Immature natural killer cell (primary cell): ENCODE results near the gene DIP2C. TPM values are rescaled to one million over a fixed set of nuclear protein-coding genes. Genes with fewer than 3 reads are reported as not detected.
"Not testable (repeated sequence)": the region's sequence is repeated elsewhere in the genome, so short reads cannot be mapped to it uniquely, and the experiment has no call there.

ENCODE experiments used
- DNase-seq, 3 donors: peaks; one replicate each; pipeline ENCODE4 v3.0.0; 2022; ENCODE audit warnings: mixed read lengths in 1 of 3
- H3K27ac Mint-ChIP-seq, 6 donors: one replicate each; pipeline ENCODE4 v1.8.0; 2020; ENCODE audit warnings: mixed read lengths in 6 of 6, mild to moderate bottlenecking in 5 of 6, inconsistent platforms in 4 of 6, moderate library complexity in 3 of 6
- H3K27me3 Mint-ChIP-seq, 3 donors: one replicate each; pipeline ENCODE4 v1.8.0; 2020 to 2021; ENCODE audit warnings: low read depth in 3 of 3, mild to moderate bottlenecking in 3 of 3, mixed read lengths in 3 of 3, moderate library complexity in 3 of 3, inconsistent platforms in 1 of 3
- H3K36me3 Mint-ChIP-seq, 3 donors: one replicate each; pipeline ENCODE4 v1.8.0; 2020; ENCODE audit warnings: mixed read lengths in 3 of 3, inconsistent platforms in 2 of 3, mild to moderate bottlenecking in 2 of 3
- H3K4me1 Mint-ChIP-seq, 2 donors: one replicate each; pipeline ENCODE4 v1.8.0; 2020; ENCODE audit warnings: inconsistent platforms in 2 of 2, mild to moderate bottlenecking in 2 of 2, mixed read lengths in 2 of 2, moderate library complexity in 1 of 2
- H3K4me3 Mint-ChIP-seq, 5 donors: one replicate each; pipeline ENCODE4 v1.8.0; 2020; ENCODE audit warnings: mild to moderate bottlenecking in 5 of 5, mixed read lengths in 5 of 5, inconsistent platforms in 3 of 5, moderate library complexity in 3 of 5
- H3K9me3 Mint-ChIP-seq, 6 donors: one replicate each; pipeline ENCODE4 v1.8.0; 2020; ENCODE audit warnings: mild to moderate bottlenecking in 6 of 6, mixed read lengths in 6 of 6, inconsistent platforms in 4 of 6, moderate library complexity in 3 of 6
- polyA plus RNA-seq, 3 donors: library from polyadenylated mRNA; unstranded; fragments of 300-500 nt; fragmentation: Illumina TruSeq; gene quantifications; one replicate each; pipeline ENCODE4 v1.2.3, GENCODE V29; 2021

DIP2C gene
- polyA plus RNA-seq, 3 donors from 2014 or later = 0.06 to 0.41 TPM; not detected in 1

DNA sequence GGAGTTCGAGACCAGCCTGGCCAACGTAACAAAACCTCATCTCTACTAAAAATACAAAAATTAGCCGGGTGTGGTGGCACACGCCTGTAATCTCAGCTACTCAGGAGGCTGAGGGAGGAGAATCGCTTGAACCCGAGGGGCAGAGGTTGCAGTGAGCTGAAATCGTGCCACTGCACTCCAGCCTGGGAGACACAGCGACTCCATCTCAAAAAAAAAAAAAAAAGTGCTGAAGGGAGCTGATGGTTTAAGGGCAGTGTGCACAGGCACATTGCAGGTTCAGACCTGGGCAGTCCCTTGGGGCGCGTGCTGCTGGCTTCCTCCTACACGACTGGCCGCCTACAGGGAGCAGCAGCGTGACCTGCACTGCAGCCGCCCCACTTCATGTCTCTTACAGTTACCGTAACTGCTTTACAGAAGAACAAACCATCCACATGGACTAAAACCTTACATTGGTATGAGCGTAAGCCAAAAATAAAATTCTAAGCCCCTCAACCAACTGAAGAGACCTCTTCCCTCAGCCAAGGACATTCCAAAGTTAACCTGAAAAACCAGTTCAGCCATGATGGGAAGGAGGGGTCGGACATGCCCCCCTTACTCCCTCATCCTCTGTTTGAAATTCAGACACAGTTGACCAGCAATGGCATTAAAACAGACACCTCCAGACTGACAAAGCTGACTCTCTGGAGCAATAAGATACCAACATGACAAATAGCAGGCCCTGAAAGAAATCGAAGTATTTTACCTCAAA lies 292.0 kb downstream of the DIP2C start:
- peaks cover 2 to 4% (median 3%) of the 10 kb centered on the region in 3 donors for H3K27me3 Mint-ChIP-seq
- H3K4me1 Mint-ChIP-seq = peaks cover 14 to 25% of the 10 kb centered on the region in 2 donors
- no peak overlapping the region for H3K4me3 Mint-ChIP-seq

DNA sequence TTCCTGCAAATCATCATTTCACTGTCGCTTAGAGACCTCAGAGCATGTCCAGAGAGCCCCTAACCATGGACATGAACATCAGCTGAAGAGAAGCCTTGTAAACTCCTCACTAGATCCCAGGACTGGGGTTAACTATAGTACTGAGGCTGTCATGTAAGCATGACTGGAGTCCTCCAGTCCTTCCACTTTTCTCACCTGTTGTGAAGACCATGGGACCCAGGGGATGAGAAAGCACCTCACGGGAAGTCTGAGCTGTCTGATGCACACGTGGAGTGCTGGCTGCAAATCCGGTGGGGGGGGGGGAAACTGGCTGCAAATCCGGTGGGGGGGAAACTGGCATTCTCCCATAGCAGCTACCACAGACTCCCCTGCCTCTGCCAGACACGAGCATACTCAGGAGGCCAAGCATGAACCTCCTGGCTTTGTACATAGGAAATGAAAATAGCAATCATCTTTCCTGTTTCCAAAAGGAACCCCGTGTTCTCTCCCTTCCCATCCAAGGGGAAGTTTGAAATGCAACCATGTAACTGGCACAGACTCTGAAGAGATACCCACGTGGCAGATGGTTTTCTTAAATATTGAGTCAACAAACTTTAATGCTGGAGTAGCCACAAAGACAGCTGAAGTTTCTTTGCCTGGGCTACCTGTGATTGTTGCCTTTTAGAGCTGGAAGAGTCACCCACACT lies 292.8 kb downstream of the DIP2C start:
- Mint-ChIP-seq H3K4me1 (peaks cover 14 to 25% of the 10 kb centered on the region in 2 donors), H3K27me3 (peaks cover 2 to 4% (median 3%) of the 10 kb centered on the region in 3 donors), H3K9me3 (no peaks in the 10 kb centered on the region), H3K27ac (peak overlapping the region in 2 of 6 donors; percentile 30 to 89), H3K4me3 (no peak overlapping the region), H3K36me3 (no peaks in the 10 kb centered on the region)
- DNase-seq = no peak

More for the DNA sequence above, 292.0 kb downstream of the DIP2C start:
- Mint-ChIP-seq H3K36me3 (no peaks in the 10 kb centered on the region), H3K9me3 (no peaks in the 10 kb centered on the region), H3K27ac (peak overlapping the region in 1 of 6 donors; percentile 59)
- DNase-seq = no peak

DNA sequence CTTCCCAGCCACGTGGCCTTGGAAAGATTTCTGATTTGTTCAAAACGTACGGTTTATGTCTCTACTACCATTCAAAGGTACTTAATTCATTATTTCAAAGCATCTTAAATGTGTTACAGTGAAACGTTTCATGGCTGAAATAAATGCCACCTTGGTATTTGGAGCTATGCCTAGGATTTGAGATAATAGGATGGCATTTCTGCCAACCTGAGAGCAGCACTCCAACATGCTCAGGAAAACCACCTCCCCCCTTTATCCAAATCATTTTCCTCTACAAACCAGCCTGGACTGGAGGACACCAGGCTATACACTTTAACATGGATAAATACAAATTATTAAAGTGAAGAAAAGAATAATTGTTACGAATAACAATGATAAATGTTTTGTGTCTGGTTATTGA lies 293.4 kb downstream of the DIP2C start:
- Mint-ChIP-seq H3K27me3 (peaks cover 2 to 4% (median 3%) of the 10 kb centered on the region in 3 donors), H3K4me1 (peaks cover 14 to 25% of the 10 kb centered on the region in 2 donors), H3K9me3 (no peaks in the 10 kb centered on the region), H3K4me3 (peak overlapping the region in 1 of 5 donors; percentile 9), H3K27ac (peak overlapping the region in 3 of 6 donors; percentile 24 to 89 (median 62)), H3K36me3 (no peaks in the 10 kb centered on the region)
- no peak for DNase-seq

DNA sequence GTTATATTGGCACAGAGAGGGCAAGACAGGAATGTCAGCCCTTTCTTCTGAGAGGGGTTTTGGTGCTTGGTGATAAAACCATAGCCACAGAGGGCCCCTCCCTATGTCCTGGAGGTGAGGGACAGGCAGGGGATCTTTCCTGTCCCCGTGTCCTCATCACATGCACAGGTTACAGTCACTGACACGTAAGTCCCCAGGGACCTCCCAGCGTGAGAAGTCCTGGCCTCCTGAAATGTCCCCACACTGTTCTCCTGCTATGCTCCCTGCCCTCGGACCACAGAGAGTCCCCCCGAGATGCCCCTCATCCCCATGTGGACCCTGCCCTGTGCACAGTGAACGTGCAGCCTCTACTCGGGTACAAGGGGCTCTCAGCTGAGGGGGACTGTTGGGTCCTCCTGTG lies 293.8 kb downstream of the DIP2C start:
- H3K36me3 Mint-ChIP-seq = no peaks in the 10 kb centered on the region
- DNase-seq = no peak
- peak overlapping the region in 1 of 5 donors; percentile 9 for H3K4me3 Mint-ChIP-seq
- H3K9me3 Mint-ChIP-seq = no peaks in the 10 kb centered on the region
- peaks cover 14 to 25% of the 10 kb centered on the region in 2 donors for H3K4me1 Mint-ChIP-seq
- peak overlapping the region in 2 of 6 donors; percentile 62 to 89 for H3K27ac Mint-ChIP-seq
- H3K27me3 Mint-ChIP-seq = peaks cover 2 to 4% (median 3%) of the 10 kb centered on the region in 3 donors

DNA sequence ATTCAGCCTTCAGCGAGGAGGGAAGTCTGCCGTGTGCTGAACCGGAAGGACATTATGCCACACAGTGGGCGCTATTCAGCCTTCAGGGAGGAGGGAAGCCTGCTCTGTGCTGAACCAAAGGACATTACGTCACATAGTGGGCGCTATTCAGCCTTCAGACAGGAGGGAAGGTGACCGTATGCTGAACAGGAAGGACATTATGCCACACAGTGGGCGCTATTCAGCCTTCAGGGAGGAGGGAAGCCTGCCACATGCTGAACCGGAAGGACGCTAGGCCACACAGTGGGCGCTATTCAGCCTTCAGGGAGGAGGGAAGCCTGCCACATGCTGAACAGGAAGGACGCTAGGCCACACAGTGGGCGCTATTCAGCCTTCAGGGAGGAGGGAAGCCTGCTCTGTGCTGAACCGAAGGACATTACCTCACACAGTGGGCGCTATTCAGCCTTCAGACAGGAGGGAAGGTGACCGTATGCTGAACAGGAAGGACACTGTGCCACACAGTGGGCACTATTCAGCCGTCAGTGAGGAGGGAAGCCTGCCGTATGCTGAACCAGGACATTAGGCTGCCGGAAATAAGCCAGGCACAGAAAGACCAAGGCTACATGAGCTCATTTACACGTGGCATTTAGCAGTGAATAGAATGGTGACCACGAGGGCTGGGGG lies 294.9 kb downstream of the DIP2C start:
- not testable (repeated sequence) for H3K36me3 Mint-ChIP-seq, H3K27me3 Mint-ChIP-seq, H3K9me3 Mint-ChIP-seq
- peak overlapping the region; percentile 55 to 71 (median 64) for H3K4me3 Mint-ChIP-seq
- peak overlapping the region; percentile 89 to 95 (median 94) for H3K27ac Mint-ChIP-seq
- H3K4me1 Mint-ChIP-seq = peaks cover 14 to 25% of the 10 kb centered on the region in 2 donors
- DNase-seq = peak; percentile 61 to 74 (median 68)

DNA sequence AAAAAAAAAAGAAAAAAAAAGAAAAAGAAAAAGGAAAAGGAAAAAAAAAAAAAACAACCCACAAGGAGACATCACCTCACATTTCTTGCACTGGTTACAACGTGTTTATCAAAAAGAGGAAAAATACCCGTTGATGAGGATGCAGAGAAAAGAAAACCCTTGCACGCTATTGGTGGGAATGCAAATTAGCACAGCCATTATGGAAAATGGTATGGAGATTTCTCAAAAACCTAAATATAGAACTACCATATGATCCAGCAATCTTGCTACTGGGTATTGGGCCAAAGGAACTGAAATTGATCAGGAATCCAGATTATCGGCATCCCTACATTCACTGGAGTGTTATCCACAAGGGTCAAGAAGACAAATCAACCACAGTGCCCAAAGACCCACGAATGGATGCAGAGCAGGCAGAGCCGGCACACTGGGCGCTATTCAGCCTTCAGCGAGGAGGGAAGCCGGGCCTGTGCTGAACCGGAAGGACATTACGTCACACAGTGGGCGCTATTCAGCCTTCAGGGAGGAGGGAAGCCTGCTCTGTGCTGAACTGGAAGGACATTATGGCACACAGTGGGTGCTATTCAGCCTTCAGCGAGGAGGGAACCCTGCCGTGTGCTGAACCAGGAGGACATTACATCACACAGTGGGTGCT lies 295.6 kb downstream of the DIP2C start:
- H3K27ac Mint-ChIP-seq = peak overlapping the region; percentile 89 to 95 (median 94)
- peaks cover 14 to 25% of the 10 kb centered on the region in 2 donors for H3K4me1 Mint-ChIP-seq
- H3K4me3 Mint-ChIP-seq = peak overlapping the region; percentile 55 to 71 (median 64)
- no peak for DNase-seq
- no peaks in the 10 kb centered on the region for H3K36me3 Mint-ChIP-seq
- peaks cover 2 to 4% (median 3%) of the 10 kb centered on the region in 3 donors for H3K27me3 Mint-ChIP-seq
- no peaks in the 10 kb centered on the region for H3K9me3 Mint-ChIP-seq

DNA sequence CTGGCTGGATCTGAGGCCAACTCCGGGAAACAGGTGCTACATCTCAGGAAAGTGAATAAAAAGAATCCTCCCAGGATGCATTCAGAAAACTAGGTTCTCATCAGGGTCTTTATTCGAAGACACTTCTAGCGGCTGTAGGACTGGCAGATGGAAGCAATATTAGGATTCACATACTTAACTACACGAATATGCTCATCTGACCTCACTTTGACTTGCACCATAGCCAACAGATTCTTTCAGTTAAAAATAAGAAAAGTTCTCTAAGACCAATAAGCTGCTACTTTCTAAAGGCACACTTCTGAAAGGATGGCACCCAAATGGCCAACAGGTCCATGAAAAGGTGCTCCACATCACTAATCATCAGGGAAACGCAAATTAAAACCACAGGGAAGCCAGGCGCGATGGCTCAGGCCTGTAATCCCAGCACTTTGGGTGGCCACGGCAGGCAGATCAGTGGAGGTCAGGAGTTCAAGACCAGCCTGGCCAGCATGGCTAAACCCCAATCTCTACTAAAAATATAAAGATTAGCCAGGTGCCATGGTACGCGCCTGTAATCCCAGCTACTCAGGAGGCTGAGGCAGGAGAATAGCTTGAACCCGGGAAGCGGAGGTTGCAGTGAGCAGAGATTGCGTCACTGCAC lies 296.2 kb downstream of the DIP2C start:
- peak overlapping the region in 1 of 5 donors; percentile 44 for H3K4me3 Mint-ChIP-seq
- H3K27me3 Mint-ChIP-seq = peaks cover 4 to 5% (median 5%) of the 10 kb centered on the region in 3 donors
- H3K9me3 Mint-ChIP-seq = no peaks in the 10 kb centered on the region
- no peak for DNase-seq
- peaks cover 14 to 28% of the 10 kb centered on the region in 2 donors for H3K4me1 Mint-ChIP-seq
- peak overlapping the region in 4 of 6 donors; percentile 21 to 84 (median 72) for H3K27ac Mint-ChIP-seq
- H3K36me3 Mint-ChIP-seq = peaks cover 0 to 4% (median 0%) of the 10 kb centered on the region in 3 donors

DNA sequence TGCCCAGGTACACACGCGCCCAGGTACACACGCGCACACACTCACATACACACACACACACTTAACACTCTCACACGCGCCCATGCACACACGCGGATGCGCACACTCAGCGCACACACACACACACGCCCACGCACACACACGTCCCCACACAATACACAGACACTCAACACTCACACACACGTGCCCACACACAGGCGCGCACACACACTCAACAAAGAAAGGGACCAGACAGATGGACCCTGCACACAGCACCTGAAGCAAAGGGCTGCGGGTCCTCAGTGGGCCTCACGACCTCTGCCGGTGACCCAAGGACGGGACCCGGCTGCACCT lies 296.8 kb downstream of the DIP2C start:
- H3K36me3 Mint-ChIP-seq = peaks cover 0 to 5% (median 0%) of the 10 kb centered on the region in 3 donors
- H3K4me1 Mint-ChIP-seq = peaks cover 14 to 34% of the 10 kb centered on the region in 2 donors
- no peak for DNase-seq
- no peaks in the 10 kb centered on the region for H3K9me3 Mint-ChIP-seq
- H3K27me3 Mint-ChIP-seq = peaks cover 4 to 7% (median 5%) of the 10 kb centered on the region in 3 donors
- H3K27ac Mint-ChIP-seq = peak overlapping the region in 2 of 6 donors; percentile 17 to 84
- no peak overlapping the region for H3K4me3 Mint-ChIP-seq

DNA sequence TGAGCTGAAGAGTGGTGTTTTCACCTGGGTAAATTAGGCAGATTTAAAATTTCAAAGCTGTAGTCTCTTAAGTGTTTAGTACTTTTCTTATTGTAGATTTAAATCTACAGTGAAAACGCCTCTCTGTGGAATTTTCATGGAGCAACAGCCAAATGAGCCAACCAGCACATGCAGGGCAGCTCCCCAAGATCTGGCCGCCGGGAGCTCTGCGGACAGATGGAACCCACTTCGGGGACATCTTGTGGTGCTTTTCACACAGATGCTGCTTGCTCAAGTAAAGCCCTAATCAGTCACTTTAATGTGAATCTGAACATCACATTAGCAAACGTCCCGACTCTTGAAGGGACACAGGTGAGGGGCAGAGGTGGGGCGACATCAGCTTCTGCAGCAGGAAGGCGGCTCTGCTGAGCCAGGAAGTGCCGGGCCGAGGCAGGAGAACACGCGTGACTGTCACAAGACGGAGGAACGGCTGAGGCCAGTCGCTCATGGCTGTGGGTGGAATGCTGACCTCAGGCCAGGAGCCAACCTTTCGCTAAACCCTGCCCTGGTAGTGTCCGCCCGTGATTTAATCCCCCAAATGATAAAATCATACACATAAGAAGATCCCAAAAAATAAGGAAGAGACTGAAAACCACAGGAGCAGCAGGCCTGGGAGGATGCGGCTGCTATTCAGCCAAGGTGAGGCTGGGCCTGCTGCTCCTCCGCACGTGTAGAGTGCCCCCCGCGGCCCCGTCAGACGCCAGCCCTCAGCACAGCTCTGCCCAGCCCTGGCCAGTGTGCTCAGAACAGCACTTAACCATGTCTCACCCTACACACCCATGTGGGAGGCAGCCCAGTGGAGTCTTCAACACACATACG lies 297.4 kb downstream of the DIP2C start:
- Mint-ChIP-seq H3K27ac (peak overlapping the region in 3 of 6 donors; percentile 17 to 61 (median 56)), H3K9me3 (no peaks in the 10 kb centered on the region), H3K4me1 (peaks cover 20 to 40% of the 10 kb centered on the region in 2 donors), H3K36me3 (peaks cover 0 to 5% (median 1%) of the 10 kb centered on the region in 3 donors), H3K27me3 (peaks cover 4 to 8% (median 5%) of the 10 kb centered on the region in 3 donors), H3K4me3 (no peak overlapping the region)
- DNase-seq = no peak

DNA sequence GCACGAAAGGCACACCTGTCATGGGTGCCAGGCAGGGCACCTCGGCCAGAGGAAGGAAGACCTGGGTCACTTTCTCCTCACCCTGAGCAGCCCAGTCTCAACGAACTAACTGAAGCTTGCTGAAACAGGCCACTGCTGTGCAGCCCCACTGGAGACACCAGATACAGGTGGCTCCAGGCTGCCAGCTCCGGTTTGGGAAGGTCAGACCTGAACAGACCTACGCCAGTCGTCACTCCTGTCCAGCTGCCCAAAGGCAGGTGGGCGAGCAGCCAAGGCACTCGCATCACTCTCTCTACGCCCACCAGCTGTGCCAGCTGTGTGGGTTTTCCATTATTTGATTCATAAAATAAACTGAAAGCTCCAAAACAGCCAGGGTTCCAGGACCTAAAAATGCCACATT lies 298.2 kb downstream of the DIP2C start:
- Mint-ChIP-seq H3K27me3 (peaks cover 4 to 9% (median 7%) of the 10 kb centered on the region in 3 donors), H3K9me3 (no peaks in the 10 kb centered on the region), H3K36me3 (peaks cover 0 to 5% (median 5%) of the 10 kb centered on the region in 3 donors), H3K4me1 (peaks cover 28 to 48% of the 10 kb centered on the region in 2 donors), H3K4me3 (no peak overlapping the region), H3K27ac (peak overlapping the region in 1 of 6 donors; percentile 65)
- DNase-seq = no peak

DNA sequence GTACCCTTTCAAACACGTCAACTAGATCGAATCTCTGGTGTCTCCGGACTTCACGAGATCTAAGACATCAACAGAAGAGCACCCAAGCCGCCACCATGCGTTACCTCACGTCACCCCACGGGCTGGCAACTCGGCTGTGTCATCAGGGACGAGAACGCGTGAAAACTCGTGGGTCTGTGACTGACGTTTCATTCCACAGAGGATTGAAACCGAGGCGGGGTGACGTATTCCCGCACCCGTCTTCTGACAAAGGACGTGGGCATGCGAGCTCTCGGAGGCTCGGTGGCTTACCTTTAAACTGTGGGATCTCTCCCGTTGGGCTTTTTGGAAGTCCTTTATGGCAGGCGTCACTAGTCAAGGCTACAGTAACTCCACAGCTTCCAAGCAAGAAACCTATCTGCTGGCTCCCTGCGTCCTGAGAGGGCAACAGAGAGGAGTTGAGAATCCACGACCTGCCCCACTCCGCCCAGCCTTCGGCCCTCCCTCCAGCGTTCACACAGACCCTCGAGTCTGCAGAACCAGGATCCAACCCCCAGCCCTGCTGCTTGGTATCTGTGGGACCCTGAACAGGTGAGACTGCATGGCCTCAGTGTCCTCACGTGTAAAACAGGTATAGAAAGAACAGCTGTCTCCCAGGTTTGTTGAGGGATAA lies 298.9 kb downstream of the DIP2C start:
- peaks cover 4 to 9% (median 7%) of the 10 kb centered on the region in 3 donors for H3K27me3 Mint-ChIP-seq
- H3K27ac Mint-ChIP-seq = peak overlapping the region in 1 of 6 donors; percentile 5
- peaks cover 28 to 42% of the 10 kb centered on the region in 2 donors for H3K4me1 Mint-ChIP-seq
- no peak overlapping the region for H3K4me3 Mint-ChIP-seq
- peaks cover 0 to 5% (median 5%) of the 10 kb centered on the region in 3 donors for H3K36me3 Mint-ChIP-seq
- DNase-seq = no peak
- H3K9me3 Mint-ChIP-seq = no peaks in the 10 kb centered on the region
